ENCODE data around the gene TSACC. TPM values are rescaled to one million over a fixed set of nuclear protein-coding genes. Genes with fewer than 3 reads are reported as not detected.

TSACC gene
- total and polyA plus RNA-seq, 2 of the 8 experiments (the other 6 are each of a cell fraction or from before 2014, with no cell fraction given) = 1.0 to 5.0 TPM

- TF ChIP-seq CHD7 (IDR thresholded peaks at IDR 0.05; ENCODE audit: insufficient replicate concordance, low read length) (no peak), RXRA (IDR thresholded peaks at IDR 0.05; ENCODE audit: insufficient read depth, low read depth, low read length) (no peak), CEBPB (IDR thresholded peaks at IDR 0.05; ENCODE audit: low read depth, low read length) (no peak), TAF1 (IDR thresholded peaks at IDR 0.05; ENCODE audit: low read depth, low read length) (no peak), RNF2 (IDR thresholded peaks at IDR 0.05; ENCODE audit: borderline replicate concordance, low read depth, low read length, missing control alignments, poor library complexity, severe bottlenecking) (no peak), JUND (IDR thresholded peaks at IDR 0.05; ENCODE audit: low read length) (no peak), SIX5 (IDR thresholded peaks at IDR 0.05; ENCODE audit: low read depth, low read length) (no peak), CHD1 (IDR thresholded peaks at IDR 0.05; ENCODE audit: low read depth, low read length) (no peak), SIN3A (conservative IDR thresholded peaks at IDR 0.05 in 1 of 2, IDR thresholded peaks at IDR 0.05 in 1 of 2; ENCODE audit: low read depth in 1 of 2, low read length in 2 of 2) (no peak)
Observed at GRCh38 chr1:156342166-156342955, 4.0 kb downstream of the TSACC start (continued).

Measured in H1 (cell line).